Dendritic cell treated with granulocyte-macrophage colony-stimulating factor and Interleukin-4, amounts not matched to agents 40 ng/mL and 50 ng/mL, for 4 days (primary cell): ENCODE data around the gene CORO1C.
"Not testable (repeated sequence)": the region's sequence is repeated elsewhere in the genome, so short reads cannot be mapped to it uniquely, and the experiment has no call there.

ENCODE experiments used
- H3K27ac Mint-ChIP-seq: one replicate; pipeline ENCODE4 v1.8.0; 2022; ENCODE audit warnings: mild to moderate bottlenecking, mixed read lengths
- H3K27me3 Mint-ChIP-seq: one replicate; pipeline ENCODE4 v1.8.0; 2022; ENCODE audit warnings: mild to moderate bottlenecking, mixed read lengths
- H3K36me3 Mint-ChIP-seq: one replicate; pipeline ENCODE4 v1.8.0; 2022; ENCODE audit warnings: low read depth, mixed read lengths
- H3K4me1 Mint-ChIP-seq: one replicate; pipeline ENCODE4 v1.8.0; 2022; ENCODE audit warnings: low read depth, mixed read lengths
- H3K4me3 Mint-ChIP-seq: one replicate; pipeline ENCODE4 v1.8.0; 2022; ENCODE audit warnings: mild to moderate bottlenecking, moderate library complexity, mixed read lengths
- H3K9me3 Mint-ChIP-seq: one replicate; pipeline ENCODE4 v1.8.0; 2022; ENCODE audit warnings: mixed read lengths
- intact Hi-C: fragments of 100-400 bp; cut with micrococcal nuclease; formaldehyde crosslinking; loops from one replicate; pipeline ENCODE4 v1.15.0; 2022

CORO1C gene

GRCh38 chr12:108663324-108664015 lies 67.8 kb downstream of the CORO1C start:
- peak overlapping the region; percentile 82 for H3K27ac Mint-ChIP-seq

GRCh38 chr12:108658115-108658514 lies 73.2 kb downstream of the CORO1C start:
- peaks cover 87% of the 10 kb centered on the region for H3K36me3 Mint-ChIP-seq
- H3K4me3 Mint-ChIP-seq, H3K27ac Mint-ChIP-seq, H3K9me3 Mint-ChIP-seq, H3K27me3 Mint-ChIP-seq, intact Hi-C loops: not testable (repeated sequence)
- H3K4me1 Mint-ChIP-seq = peaks cover 14% of the 10 kb centered on the region

More at GRCh38 chr12:108663324-108664015, 67.8 kb downstream of the CORO1C start:
- no peak overlapping the region for H3K4me3 Mint-ChIP-seq
- no peaks in the 10 kb centered on the region for H3K27me3 Mint-ChIP-seq
- intact Hi-C loops = loop anchor here (2.0 to 10.0 kb wide), 2 partner anchors 25 to 431 kb away; partner anchors contain the start of genes ALKBH2 and UNG
- H3K36me3 Mint-ChIP-seq = peaks cover 42% of the 10 kb centered on the region
- H3K4me1 Mint-ChIP-seq = peaks cover 44% of the 10 kb centered on the region
- no peaks in the 10 kb centered on the region for H3K9me3 Mint-ChIP-seq

- no peak overlapping the region for H3K4me3 Mint-ChIP-seq
- intact Hi-C loops = no loop called here
- H3K36me3 Mint-ChIP-seq = peaks cover 92% of the 10 kb centered on the region
- H3K27me3 Mint-ChIP-seq = no peaks in the 10 kb centered on the region
- H3K27ac Mint-ChIP-seq = no peak overlapping the region
- H3K4me1 Mint-ChIP-seq = peaks cover 14% of the 10 kb centered on the region
- no peaks in the 10 kb centered on the region for H3K9me3 Mint-ChIP-seq
Measured at GRCh38 chr12:108657130-108657745, 74.1 kb downstream of the CORO1C start.

GRCh38 chr12:108656247-108656646 lies 75.1 kb downstream of the CORO1C start:
- Mint-ChIP-seq H3K36me3 (peaks cover 92% of the 10 kb centered on the region), H3K4me1 (peaks cover 14% of the 10 kb centered on the region)
- H3K4me3 Mint-ChIP-seq, intact Hi-C loops, H3K27ac Mint-ChIP-seq, H3K27me3 Mint-ChIP-seq, H3K9me3 Mint-ChIP-seq: not testable (repeated sequence)

- H3K27ac Mint-ChIP-seq = peak overlapping the region; percentile 54
- H3K27me3 Mint-ChIP-seq, H3K9me3 Mint-ChIP-seq, intact Hi-C loops, H3K4me3 Mint-ChIP-seq: not testable (repeated sequence)
- H3K36me3 Mint-ChIP-seq = peaks cover 92% of the 10 kb centered on the region
- peaks cover 14% of the 10 kb centered on the region for H3K4me1 Mint-ChIP-seq
Measured at GRCh38 chr12:108655812-108656175, 75.5 kb downstream of the CORO1C start.

- H3K27ac Mint-ChIP-seq, H3K9me3 Mint-ChIP-seq, intact Hi-C loops, H3K27me3 Mint-ChIP-seq, H3K4me3 Mint-ChIP-seq: not testable (repeated sequence)
- H3K4me1 Mint-ChIP-seq = peaks cover 16% of the 10 kb centered on the region
- peaks cover 96% of the 10 kb centered on the region for H3K36me3 Mint-ChIP-seq
Measured at GRCh38 chr12:108654622-108655021, 76.7 kb downstream of the CORO1C start.

GRCh38 chr12:108653922-108654321 lies 77.4 kb downstream of the CORO1C start:
- Mint-ChIP-seq H3K36me3 (peaks cover 98% of the 10 kb centered on the region), H3K27ac (peak overlapping the region; percentile 50), H3K4me1 (peaks cover 22% of the 10 kb centered on the region), H3K27me3 (no peaks in the 10 kb centered on the region), H3K9me3 (no peaks in the 10 kb centered on the region), H3K4me3 (no peak overlapping the region)
- intact Hi-C loops = no loop called here

- no peaks in the 10 kb centered on the region for H3K27me3 Mint-ChIP-seq
- H3K36me3 Mint-ChIP-seq = peaks cover 98% of the 10 kb centered on the region
- peak overlapping the region; percentile 50 for H3K27ac Mint-ChIP-seq
- intact Hi-C loops = no loop called here
- no peaks in the 10 kb centered on the region for H3K9me3 Mint-ChIP-seq
- H3K4me1 Mint-ChIP-seq = peaks cover 27% of the 10 kb centered on the region
- H3K4me3 Mint-ChIP-seq = no peak overlapping the region
Measured at GRCh38 chr12:108653082-108653516, 78.2 kb downstream of the CORO1C start.

- Mint-ChIP-seq H3K27me3 (no peaks in the 10 kb centered on the region), H3K4me3 (no peak overlapping the region), H3K9me3 (no peaks in the 10 kb centered on the region), H3K4me1 (peaks cover 53% of the 10 kb centered on the region), H3K27ac (peak overlapping the region; percentile 69), H3K36me3 (peaks cover 98% of the 10 kb centered on the region)
- intact Hi-C loops = no loop called here
Measured at GRCh38 chr12:108650083-108650482, 81.2 kb downstream of the CORO1C start.

GRCh38 chr12:108649669-108650068 lies 81.6 kb downstream of the CORO1C start:
- Mint-ChIP-seq H3K36me3 (peaks cover 98% of the 10 kb centered on the region), H3K4me1 (peaks cover 57% of the 10 kb centered on the region), H3K27ac (peak overlapping the region; percentile 69), H3K27me3 (no peaks in the 10 kb centered on the region), H3K9me3 (no peaks in the 10 kb centered on the region), H3K4me3 (no peak overlapping the region)
- intact Hi-C loops = no loop called here

GRCh38 chr12:108649126-108649525 lies 82.2 kb downstream of the CORO1C start:
- Mint-ChIP-seq H3K27ac (peak overlapping the region; percentile 69), H3K9me3 (no peaks in the 10 kb centered on the region), H3K36me3 (peaks cover 98% of the 10 kb centered on the region), H3K4me1 (peaks cover 62% of the 10 kb centered on the region), H3K27me3 (no peaks in the 10 kb centered on the region), H3K4me3 (no peak overlapping the region)
- intact Hi-C loops = no loop called here

- Mint-ChIP-seq H3K27ac (peak overlapping the region; percentile 98), H3K36me3 (peaks cover 98% of the 10 kb centered on the region)
Measured at GRCh38 chr12:108648371-108648770, 82.9 kb downstream of the CORO1C start.

GRCh38 chr12:108647585-108648287 lies 83.6 kb downstream of the CORO1C start:
- Mint-ChIP-seq H3K9me3 (no peaks in the 10 kb centered on the region), H3K4me1 (peaks cover 60% of the 10 kb centered on the region), H3K4me3 (no peak overlapping the region), H3K36me3 (peaks cover 92% of the 10 kb centered on the region), H3K27me3 (no peaks in the 10 kb centered on the region), H3K27ac (peak overlapping the region; percentile 98)
- intact Hi-C loops = no loop called here

More at GRCh38 chr12:108648371-108648770, 82.9 kb downstream of the CORO1C start:
- intact Hi-C loops = no loop called here
- no peaks in the 10 kb centered on the region for H3K27me3 Mint-ChIP-seq
- no peaks in the 10 kb centered on the region for H3K9me3 Mint-ChIP-seq
- H3K4me1 Mint-ChIP-seq = peaks cover 62% of the 10 kb centered on the region
- H3K4me3 Mint-ChIP-seq = no peak overlapping the region
